HG02759 (cell line): ENCODE measurements around the gene FASTK.

Experiments
- ATAC-seq: cut with Tn5 transposase; IDR thresholded peaks from one replicate; pipeline ENCODE4 v1.9.1; 2021; ENCODE audit warnings: mild to moderate bottlenecking, moderate library complexity; ENCODE audit not compliant: unreplicated experiment

The FASTK gene

DNA sequence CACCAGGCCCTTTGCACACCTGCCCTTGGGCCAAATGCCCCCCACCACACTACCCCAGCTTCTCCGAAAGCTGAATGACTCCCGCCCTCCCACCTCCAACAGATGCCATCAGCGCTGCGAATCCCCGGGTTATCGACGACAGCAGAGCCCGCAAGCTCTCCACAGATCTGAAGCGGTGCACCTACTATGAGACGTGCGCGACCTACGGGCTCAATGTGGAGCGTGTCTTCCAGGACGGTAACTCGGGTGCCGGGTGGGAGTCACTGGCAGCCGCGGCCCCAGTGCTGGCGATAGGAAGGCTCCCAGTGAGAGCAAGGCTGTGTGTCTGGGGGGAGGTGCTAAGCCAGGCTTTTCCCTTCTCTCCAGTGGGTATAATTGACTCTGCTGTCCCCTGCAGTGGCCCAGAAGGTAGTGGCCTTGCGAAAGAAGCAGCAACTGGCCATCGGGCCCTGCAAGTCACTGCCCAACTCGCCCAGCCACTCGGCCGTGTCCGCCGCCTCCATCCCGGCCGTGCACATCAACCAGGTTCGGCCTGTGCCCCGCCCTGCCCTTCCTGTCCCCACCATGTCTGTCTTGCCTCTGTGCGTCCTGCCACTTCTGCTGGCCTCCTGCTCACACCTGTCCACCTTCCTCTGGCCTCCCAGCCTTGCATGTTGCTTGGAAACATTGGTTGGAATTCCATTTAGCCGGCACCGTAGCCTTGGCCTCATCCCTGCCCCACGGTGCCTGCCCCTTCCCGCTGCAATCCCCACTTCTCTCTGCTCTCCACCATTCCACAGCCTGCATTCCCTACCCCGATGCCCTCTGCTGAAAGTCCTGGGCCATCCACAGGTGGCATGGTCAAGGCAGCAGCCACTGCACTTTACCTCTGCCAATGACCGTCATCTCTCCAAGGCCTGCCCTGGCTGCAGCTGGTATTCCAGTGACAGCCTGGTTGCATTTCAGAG is 37.8 kb upstream of the FASTK start:
- no peak for ATAC-seq

DNA sequence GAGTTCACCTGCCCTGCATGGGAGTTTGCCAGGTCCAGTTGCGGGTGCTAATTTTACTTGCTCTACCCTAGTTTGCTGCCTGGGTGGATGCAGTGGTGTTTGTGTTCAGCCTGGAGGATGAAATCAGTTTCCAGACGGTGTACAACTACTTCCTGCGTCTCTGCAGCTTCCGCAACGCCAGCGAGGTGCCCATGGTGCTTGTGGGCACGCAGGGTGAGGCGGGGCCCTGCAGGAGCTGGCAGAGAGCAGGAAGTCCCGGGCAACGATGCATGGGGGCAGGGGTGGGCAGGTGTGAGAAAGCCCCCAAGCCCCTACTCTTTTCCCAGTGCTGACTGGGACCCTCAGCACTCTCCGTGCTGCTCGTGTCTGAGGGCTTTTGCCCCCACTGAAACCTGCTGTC is 37.0 kb upstream of the FASTK start:
- no peak for ATAC-seq

DNA sequence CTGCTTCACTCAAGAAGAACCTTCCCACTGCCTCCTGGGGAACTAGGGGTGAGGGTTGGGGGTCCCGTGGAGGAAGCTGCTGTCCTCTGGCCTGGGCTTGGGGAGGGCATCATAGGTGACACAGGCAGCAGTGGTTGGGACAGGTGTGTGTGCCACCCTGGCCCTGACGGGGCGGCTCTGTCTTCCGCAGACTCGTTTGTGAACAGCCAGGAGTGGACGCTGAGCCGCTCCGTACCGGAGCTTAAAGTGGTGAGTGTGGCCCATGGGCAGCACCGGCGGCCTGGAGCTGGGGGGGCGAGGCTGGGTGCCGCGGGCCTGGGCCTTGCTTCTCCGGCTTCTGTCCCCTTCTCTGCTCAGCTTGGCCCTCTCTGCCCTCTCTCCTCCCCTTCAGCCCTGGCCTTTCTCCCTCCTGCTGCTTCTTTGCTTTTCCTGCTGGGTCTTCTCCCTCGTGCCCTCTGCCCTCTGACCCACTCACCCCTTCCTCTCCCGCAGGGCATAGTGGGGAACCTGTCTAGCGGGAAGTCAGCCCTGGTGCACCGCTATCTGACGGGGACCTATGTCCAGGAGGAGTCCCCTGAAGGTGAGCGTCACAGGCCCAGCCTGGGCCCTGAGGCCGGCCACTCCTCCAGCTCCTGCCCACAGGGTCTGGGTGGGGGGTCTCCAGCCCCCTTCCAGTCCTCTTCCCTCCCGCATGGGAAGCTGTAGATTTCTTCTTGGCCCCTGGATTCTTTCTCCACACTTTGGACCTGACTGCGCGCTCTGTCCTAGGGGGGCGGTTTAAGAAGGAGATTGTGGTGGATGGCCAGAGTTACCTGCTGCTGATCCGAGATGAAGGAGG is 36.2 kb upstream of the FASTK start:
- ATAC-seq: no peak

DNA sequence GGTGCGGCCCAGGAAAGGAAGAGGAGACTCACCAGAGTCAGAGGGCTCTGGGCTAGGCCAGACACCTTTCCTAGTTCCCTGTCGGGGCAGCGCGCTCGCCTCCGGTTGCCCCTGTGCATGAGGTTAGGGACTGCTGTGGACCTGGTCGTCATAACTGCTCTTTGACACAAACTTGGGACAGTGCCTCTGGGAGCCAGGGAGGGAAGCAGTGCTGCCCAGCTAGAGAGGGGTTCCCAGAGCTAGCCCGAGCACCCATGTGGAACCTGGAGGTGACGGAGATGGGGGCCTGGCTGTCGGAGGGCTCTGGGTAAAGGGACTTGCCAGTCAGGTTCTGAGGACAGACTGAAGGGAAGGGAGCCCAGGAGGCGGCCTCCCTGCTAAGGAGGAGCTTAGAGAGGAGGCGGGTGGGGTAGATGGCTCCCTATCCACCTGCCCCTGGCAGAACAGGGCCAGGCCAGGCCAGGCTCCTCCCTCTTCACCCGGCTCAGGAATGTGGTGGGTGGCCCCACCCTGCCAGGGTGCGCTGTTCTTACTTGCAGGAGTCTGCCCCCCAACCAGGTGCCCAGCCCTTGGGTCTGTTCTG is 35.3 kb upstream of the FASTK start:
- ATAC-seq: no peak

DNA sequence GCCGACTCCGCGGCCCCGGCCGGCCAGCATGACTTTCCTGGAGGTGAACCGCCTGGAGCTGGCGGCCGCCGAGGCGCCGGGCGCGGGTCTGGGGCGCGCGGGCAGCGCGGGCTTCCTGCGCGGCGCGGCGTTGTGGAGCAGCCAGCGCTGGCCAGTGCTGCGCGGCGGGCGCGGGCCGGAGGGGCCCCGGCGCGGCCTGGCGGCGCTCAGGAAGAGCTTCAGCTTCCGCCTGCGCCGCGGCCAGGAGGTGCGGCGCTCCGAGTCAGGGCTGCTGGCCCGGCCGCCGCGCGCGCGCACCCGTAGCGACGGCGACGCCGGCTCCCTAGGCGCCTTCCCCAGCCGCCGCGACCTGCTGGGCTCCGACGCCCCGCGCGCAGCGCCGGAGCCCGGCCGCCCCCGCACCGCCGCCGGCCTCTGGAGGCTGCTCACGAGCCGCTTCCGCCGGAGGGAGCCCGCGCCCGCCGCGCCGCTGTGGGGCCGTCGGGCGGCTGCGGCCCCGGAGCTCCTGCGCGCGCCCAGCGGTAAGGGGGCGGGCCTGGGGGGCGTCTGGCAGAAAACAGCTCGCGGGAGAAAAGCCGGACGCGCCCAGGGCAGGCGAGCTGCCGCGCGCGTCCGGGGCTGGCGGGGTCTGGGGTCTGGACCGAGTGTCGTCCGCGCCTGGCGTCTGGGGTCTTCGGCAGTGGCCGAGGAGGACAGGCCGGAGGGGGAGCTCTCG is 34.7 kb upstream of the FASTK start:
- ATAC-seq: peak; percentile 42

DNA sequence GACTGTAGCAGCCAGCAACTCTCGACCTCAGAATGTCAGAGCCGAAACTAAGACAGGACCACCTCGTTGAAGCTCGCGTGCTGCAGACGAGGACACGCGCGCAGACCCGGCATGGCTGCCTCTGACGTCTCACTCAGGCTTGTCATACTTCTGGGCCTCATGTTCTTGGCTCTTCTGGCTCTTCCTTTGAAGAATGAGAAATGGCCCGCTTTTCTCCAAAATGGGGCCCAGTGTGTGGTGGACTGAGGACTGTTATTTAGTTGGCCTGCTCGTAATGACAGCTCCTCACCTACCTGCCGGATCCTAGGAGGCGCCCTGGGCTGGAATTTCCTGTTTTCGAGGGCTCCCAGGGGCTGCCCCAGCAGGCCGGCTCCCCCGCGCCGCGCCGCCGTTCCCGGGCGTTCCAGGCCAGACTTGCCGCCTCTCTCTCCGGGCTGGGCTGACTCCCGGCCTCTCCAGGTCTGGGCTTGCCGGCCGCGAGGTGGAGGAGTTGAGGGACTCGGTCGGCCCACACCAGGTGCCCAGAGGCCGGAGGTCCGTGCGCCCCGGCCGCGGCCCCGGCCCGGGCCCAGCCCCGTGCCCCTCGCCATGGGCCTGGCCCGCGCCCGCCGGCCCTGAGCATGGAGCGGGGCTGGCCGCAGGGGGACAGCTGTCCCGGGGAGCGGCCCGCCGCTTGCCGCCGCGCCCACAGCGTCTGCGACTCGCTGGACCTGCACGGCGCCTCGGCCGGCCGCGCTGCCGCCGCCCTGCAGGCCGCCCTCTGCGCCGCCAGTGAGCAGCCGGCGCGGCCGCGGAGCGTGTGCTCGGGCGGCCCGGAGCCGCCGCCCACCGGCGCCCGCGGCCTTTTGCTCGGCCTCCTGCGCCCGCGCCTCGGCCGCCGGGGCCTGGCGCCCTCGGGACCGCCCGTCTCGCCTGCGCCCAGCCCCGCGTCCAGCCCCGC is 33.8 kb upstream of the FASTK start:
- peak; percentile 30 for ATAC-seq

DNA sequence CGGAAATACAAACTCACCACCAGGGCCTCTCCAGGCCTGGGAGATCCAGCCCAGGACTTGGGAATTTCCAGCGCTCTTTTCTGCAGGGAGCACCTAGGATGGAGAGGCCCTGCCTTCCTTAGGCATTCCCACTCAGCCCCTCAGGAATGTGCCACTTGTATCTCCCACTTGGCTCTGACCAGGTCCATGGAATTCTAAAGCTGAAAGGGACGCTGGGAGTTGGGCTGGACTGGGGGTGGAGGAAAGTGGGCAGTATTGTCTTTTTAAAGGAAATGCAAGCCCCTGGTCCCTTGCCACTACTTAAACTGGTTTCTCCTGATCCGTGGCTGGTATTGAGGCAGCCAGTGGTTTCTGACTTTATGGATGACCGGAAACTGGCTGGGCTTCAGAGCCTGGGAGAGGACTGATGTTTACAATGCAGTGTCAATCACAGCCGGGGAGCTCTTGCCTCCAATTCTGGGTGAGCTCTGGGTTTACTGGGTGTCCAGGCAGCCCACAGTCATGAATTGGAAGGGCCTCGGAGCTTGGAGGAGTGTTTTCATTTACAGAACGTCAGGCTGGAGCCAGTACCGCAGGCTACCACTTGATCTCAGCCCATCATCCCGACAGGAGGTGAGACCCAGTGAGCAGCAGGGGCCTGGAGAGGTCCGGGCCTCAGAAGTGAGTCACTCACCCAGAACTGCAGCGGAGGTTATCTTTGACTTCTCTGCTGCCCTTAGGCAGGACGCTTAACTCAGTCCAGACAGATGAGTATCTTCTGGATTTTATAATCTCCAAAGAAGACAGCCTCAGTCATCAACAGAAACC is 32.9 kb upstream of the FASTK start:
- ATAC-seq: no peak

DNA sequence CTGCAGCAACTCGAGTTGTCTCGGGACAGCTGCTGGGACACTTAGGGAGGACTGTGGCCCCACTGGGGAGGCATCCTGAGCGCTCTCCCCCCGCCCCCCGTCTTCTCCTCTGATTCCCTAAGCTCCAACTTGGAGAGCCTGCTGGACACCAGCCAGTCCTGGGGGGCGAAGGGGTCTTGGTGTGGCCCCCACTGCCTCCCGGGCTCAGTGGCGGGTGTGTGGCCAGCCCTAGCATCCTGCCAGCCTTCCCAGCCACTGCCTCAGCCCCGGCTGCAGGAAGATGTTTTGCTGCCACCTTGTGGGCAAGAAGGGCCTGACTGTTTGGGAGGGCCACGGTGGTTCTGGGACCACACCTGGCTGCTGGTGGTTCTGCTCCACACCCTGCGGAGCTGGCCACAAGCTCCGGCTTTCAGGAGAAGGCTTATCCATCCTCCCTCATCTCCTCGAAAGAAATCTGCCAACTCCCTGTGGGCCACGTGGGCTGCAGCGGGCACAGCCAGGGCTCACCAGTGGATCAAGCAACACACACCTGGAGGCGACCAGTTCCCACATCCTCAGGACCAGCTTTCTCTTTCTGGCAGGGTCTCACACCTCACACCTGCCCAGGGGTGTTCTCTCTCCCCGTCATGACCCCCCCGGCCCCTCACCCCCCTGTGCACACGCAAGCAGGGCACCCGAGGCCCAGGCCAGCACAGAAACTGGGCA is 30.5 kb upstream of the FASTK start:
- ATAC-seq: peak; percentile 81

DNA sequence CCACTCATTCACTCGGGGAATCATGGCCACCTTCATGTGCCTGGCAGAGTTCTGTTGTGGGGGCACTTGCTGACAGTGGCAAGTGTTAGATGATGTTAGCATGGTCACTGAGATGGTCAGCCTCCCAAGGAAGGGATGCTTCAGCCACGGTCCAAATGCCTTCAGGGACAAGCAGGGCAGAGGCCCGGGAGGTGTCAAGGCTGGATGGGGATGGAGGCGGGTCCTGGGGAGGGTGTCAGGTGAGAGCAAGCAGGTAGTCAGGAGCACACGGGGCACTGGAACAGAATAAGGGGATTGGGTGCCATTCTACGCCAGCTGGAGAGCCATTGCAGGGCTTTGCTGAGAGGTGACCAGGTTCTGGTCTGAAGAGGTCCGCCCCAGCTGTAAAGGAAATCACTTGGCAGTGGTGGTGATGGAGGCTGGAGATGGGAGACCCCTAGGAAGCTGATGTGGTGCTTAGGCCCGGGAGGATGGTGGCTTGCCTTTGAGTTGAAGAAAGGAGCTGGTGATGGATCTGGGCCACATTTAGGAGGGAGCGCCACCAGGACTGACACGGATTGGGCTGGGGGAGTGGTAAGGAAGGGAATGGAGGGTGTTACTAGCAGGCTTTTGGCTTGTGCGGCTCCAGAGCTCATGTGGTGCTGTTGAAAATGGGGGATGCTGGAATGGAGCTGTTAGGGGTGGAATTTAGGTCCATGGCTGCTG is 29.8 kb upstream of the FASTK start:
- no peak for ATAC-seq

DNA sequence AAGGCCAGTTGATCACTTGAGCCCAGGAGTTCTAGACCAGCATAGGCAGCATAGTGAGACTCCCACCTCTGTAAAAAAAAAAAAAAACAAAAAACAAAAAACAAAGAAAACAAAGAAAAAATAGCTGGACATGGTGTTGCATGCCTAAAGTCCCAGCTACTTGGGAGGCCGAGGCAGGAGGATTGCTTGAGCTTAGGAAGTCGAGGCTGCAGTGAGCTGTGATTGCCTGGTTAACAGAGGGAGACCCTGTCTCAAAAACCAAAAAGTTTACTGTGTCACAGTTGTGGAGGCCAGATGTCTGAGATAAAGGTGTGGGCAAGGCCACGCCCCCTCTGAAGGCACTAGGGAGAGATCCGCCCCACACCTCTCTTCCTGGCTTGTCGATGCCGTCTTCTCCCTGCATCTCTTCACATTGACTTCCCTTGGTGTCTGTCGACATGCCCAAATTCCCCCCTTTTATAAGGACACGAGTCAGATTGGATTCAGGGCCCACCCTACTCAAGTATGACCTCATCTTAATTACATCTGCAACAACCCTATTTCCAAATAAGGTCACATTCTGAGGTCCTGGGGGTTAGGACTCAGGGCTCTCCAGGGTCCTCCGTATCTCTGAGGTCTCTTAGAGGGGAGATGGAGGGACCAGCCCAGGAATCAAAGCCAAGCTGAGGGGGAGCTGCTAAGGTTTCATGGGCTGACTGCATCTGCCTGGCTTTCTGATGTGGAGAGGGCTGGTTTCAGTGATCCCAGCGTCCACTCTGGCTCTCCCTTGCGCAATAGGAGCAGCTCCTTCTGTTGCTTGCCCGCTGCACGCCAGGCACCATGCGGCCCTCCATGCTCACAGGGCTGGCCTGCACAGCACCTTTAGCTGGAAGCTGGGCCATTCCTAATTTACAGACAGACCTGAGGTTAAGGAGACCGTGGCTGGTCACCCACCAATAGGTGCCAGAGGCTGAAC is 28.8 kb upstream of the FASTK start:
- no peak for ATAC-seq

DNA sequence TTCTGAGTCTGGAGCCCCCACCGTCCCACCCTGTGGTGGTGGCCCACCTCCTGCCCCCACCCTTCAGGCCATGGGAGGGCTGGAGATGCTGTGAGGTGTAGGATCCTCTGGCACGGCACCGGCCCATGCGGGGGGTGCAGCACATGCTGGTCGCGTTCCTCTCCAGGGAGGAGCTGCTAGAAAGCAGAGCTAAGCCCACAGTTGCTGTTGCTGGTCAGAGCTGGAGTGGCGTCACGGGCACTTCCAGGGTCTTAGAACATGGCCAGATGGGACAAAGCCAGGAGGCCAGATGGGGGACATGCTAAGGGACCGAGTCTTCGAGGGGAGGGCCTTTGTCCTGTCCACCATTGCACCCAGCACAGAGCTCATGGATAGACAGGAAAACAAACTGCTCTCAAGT is 27.3 kb upstream of the FASTK start:
- no peak for ATAC-seq

DNA sequence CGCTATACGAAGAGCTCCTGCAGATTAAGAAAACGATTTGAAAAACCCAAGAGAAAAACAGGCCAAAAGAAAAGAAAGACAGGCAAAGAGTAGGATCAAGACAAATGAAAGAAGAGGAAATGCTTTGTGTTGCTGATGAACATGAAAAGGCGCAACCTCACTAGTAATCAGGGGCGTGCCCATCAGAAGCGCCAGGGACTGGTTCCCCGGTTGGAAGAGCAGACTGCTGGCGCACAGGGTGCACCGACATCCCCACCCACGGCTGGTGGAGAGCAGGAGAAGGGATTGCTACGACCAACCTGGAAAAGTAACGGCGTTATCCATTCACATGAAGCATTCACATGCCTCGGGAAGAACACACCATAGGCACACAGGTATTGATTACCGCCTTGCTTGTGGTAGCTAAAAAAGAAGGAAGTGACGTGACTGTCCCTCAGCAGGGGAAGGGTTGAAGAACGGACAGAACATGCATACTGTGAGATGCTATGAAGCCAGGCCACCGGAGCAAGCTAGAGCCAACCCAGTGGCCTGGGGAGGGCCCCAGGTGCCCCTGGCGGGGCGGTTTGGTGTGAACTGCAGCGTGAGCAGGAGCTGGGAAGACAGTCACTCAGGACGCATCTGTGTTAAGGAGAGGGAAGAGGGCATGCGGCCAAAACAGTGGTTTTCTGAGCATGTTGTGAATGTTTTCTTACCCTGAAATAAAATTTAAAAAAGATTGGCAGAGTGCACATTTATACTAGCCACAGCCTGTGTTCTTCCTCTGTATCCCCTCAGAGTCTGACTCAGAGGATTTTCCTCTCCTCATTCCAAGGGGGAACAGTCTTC is 24.0 kb upstream of the FASTK start:
- ATAC-seq: no peak

DNA sequence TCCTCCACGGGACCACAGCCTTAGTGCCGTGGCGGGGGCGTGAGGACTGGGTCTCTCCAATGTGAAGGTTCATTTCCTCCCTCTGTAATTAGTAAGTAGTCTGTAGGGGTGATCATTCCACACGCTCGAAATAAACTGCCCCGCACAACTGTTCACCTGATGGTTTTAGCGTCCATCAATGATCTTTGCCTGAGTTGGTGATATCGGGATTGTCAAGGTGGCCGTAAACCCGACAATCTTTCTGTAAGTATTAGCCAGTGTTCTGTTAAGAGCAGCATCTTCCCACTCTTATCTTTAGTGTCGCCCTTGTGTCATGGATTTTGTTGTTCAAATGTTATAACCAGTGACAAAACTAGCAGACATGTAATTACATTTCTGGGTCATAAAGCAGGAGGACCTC is 23.4 kb upstream of the FASTK start:
- ATAC-seq: no peak

DNA sequence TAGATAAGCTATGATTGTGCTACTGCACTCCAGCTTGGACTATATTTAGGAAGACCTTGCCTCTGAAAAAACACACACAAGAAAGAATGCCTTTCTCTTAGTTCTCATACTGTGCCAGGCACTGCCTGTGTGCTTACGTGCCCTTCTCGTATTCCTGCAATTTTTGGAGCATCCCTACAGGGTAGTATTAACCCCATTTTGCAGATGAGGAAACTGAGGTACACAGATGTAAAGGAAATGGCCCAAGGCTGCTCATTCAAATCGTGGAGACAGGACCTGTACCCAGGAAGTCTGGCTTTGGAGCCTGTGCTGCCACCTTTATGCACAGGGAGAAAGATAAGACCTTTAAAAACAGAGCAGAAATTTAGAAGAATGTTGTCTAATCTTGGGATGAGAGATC is 22.4 kb upstream of the FASTK start:
- ATAC-seq: no peak

DNA sequence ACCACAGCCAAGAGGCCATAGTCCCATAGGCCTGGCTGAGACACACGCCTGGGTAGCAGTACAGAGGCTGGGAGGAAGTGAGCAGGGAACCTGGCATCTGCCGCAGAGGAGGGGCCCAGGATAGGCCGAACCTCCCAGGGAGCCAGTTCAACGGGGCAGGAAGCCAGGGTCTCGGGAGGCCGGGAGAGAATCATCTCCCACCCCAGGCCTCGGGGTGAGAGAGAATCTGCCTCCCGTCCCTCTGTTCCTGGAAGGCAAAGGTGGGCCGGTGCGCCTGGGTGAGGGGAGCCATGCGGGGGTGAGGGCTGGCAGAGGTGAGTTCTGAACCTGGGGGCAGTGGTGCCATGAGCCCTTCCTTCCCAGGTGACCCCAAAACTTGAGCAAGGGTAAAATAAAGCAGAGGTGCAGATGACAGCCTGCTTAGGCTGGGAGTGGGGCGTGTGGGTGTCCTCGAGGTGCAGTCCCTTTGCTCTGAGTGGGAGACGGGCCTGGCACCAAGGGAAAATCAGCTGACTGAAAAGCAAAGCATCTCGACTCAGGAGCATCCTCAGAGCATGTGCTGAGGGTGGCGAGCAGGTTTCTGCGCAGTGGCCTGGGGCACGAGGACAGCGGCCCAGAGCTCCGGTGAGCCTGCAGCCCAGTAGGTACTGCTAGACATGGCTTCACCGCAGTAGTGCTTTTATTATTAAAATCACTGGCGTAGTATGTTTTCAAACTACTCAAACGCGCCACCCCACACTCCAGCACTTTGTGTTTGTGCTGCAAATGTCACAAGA is 21.2 kb upstream of the FASTK start:
- no peak for ATAC-seq
